Smooth muscle cell (in vitro differentiated cells): ENCODE data around the gene OR4D1. TPM values are rescaled to one million over a fixed set of nuclear protein-coding genes. Genes with fewer than 3 reads are reported as not detected.

Experiments used
- DNase-seq: peaks from one replicate; lab custom pipeline; 2025; ENCODE audit not compliant: unreplicated experiment; lab: John Stamatoyannopoulos, UW
- H2AFZ ChIP-seq: fragments of 200-600 bp; sonication (generic); 2 replicates; pipeline ENCODE4 v1.6.0; 2016; ENCODE audit warnings: antibody characterized with exemption, low read depth, mild to moderate bottlenecking
- H3F3A ChIP-seq: fragments of 200-600 bp; sonication (generic); 2 replicates; pipeline ENCODE4 v1.6.0; 2017; ENCODE audit warnings: antibody characterized with exemption, low read depth
- H3K27ac ChIP-seq: fragments of 200-600 bp; sonication (generic); 2 replicates; pipeline ENCODE4 v1.5.1; 2016; ENCODE audit warnings: low read depth, mild to moderate bottlenecking
- H3K27me3 ChIP-seq: fragments of 200-600 bp; sonication (generic); 2 replicates; pipeline ENCODE4 v1.6.1; 2016; ENCODE audit warnings: low read depth, mild to moderate bottlenecking
- H3K36me3 ChIP-seq: fragments of 200-600 bp; sonication (generic); 2 replicates; pipeline ENCODE4 v1.5.1; 2016; ENCODE audit warnings: low read depth
- H3K4me1 ChIP-seq: fragments of 200-600 bp; sonication (generic); 2 replicates; pipeline ENCODE4 v1.5.1; 2016; ENCODE audit warnings: low read depth
- H3K4me2 ChIP-seq: fragments of 200-600 bp; sonication (generic); 2 replicates; pipeline ENCODE4 v1.6.0; 2016; ENCODE audit warnings: mild to moderate bottlenecking
- H3K4me3 ChIP-seq: fragments of 200-600 bp; sonication (generic); 2 replicates; pipeline ENCODE4 v1.5.1; 2016; ENCODE audit warnings: mild to moderate bottlenecking
- H3K79me2 ChIP-seq: fragments of 200-600 bp; sonication (generic); 2 replicates; pipeline ENCODE4 v1.6.0; 2016; ENCODE audit warnings: low read depth, mild to moderate bottlenecking
- H3K9ac ChIP-seq: fragments of 200-600 bp; sonication (generic); 2 replicates; pipeline ENCODE4 v1.6.0; 2016; ENCODE audit warnings: low read depth
- H3K9me3 ChIP-seq: fragments of 200-600 bp; sonication (generic); replicated peaks from 2 replicates; pipeline ENCODE4 v1.5.1; 2016; ENCODE audit warnings: low read depth
- H4K20me1 ChIP-seq: fragments of 200-600 bp; sonication (generic); 2 replicates; pipeline ENCODE4 v1.6.0; 2016; ENCODE audit warnings: low read depth
- WGBS: methylation state at CpG from one replicate; pipeline ENCODE4 v1.1.7; 2016; ENCODE audit warnings: low lambda C conversion rate; 5-methylcytosine and 5-hydroxymethylcytosine counted together
- polyA plus RNA-seq: library from polyadenylated mRNA; unstranded; fragments of >200 nt; fragmentation: Nextera tagmentation; extraction: Ambion mirVana; gene quantifications from 2 replicates; pipeline ENCODE4 v1.2.1, GENCODE V29; 2016
- total RNA-seq: library from RNA; depleted of rRNA; stranded (reverse); fragments of >200 nt; gene quantifications from 2 replicates; pipeline ENCODE4 v1.2.3, GENCODE V29; 2014
- TF ChIP-seq, protein P1 (sequence below): fragments of 200-600 bp; sonication (generic); IDR thresholded peaks from 2 replicates; pipeline ENCODE4 v1.5.1; 2017; ENCODE audit warnings: borderline replicate concordance, mild to moderate bottlenecking, antibody characterized with exemption; ENCODE audit not compliant: insufficient read depth, poor library complexity, severe bottlenecking

The OR4D1 gene
- total and polyA plus RNA-seq, 2 experiments from 2014 or later, result not detected

DNA sequence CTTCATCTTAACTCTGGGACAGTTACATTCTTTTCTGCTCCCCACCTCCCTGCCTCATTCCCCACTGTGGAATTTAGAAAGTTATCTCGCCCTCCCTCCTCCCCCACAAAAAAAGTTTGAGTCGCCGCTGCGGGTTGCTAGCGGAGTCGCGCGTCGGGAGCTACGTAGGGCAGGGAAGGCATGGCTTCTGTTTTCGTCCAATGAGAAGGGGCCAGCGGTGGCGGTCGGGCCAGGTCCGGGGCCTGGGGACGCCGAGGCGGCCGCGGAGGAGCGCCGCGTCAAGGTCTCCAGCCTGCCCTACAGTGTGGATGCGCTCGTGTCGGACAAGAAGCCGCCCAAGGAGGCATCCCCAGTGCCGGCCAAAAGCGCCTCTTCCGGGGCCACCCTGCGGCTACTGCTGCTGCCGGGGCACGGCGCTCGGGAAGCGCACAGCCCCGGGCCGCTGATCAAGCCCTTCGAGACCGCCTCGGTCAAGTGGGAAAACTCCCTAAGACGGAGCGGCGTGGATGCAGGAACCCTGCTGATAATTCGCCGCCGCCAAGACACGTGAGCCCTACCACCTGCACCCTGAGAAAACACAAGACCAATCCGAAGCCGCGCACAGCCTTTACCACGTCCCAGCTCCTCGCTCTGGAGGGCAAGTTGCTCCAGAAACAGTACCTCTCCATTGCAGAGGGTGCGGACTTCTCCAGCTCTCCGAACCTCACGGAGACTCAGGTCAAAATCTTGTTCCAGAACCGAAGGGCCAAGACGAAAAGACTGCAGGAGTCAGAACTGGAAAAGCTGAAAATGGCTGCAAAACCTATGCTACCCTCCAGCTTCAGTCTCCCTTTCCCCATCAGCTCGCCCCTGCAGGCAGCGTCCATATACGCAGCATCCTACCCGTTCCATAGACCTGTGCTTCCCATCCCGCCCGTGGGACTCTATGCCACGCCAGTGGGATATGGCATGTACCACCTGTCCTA lies 8.9 kb downstream of the OR4D1 start:
- Histone ChIP-seq H3K4me3 (peak overlapping the region; percentile 46), H3K79me2 (no peaks in the 10 kb centered on the region), H3K4me2 (peak overlapping the region; percentile 87), H2AFZ (peak overlapping the region; percentile 66), H3K27ac (no peak overlapping the region), H3K9ac (no peak overlapping the region), H3K27me3 (peaks cover 98% of the 10 kb centered on the region), H3K4me1 (no peaks in the 10 kb centered on the region), H3F3A (no peaks in the 10 kb centered on the region), H3K36me3 (no peaks in the 10 kb centered on the region), H4K20me1 (no peaks in the 10 kb centered on the region), H3K9me3 (no peaks in the 10 kb centered on the region)
- 3% methylated on average over 58 of the region's 65 CpGs for WGBS
- DNase-seq, result no peak
- TF ChIP-seq, protein P1, sequence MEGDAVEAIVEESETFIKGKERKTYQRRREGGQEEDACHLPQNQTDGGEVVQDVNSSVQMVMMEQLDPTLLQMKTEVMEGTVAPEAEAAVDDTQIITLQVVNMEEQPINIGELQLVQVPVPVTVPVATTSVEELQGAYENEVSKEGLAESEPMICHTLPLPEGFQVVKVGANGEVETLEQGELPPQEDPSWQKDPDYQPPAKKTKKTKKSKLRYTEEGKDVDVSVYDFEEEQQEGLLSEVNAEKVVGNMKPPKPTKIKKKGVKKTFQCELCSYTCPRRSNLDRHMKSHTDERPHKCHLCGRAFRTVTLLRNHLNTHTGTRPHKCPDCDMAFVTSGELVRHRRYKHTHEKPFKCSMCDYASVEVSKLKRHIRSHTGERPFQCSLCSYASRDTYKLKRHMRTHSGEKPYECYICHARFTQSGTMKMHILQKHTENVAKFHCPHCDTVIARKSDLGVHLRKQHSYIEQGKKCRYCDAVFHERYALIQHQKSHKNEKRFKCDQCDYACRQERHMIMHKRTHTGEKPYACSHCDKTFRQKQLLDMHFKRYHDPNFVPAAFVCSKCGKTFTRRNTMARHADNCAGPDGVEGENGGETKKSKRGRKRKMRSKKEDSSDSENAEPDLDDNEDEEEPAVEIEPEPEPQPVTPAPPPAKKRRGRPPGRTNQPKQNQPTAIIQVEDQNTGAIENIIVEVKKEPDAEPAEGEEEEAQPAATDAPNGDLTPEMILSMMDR, result no peak

DNA sequence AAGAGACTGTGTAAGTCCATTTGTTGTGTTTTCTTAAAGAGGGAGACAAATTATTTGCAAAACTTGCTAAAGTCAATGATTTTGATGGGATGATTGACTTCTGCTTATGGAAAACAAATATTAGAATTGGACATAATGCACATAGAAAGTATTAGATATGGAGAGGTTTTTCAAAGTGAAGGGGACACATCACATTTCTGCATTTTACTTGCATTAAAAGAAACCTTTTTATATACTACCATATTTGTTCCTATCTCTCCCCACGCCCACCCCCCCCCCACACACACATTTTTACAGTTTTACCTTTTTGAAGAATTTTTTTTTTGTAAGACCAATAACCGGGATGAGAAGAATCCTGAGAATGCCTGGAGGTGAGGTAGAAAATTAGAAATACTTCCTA lies 10.0 kb downstream of the OR4D1 start:
- TF ChIP-seq, protein P1, result no peak
- Histone ChIP-seq H3K79me2 (no peaks in the 10 kb centered on the region), H3K27me3 (peaks cover 100% of the 10 kb centered on the region), H3K9ac (no peak overlapping the region), H3K4me3 (no peak overlapping the region), H4K20me1 (no peaks in the 10 kb centered on the region), H3K27ac (no peak overlapping the region), H3K36me3 (no peaks in the 10 kb centered on the region), H3K4me2 (no peak overlapping the region), H2AFZ (no peak overlapping the region), H3K9me3 (no peaks in the 10 kb centered on the region), H3F3A (no peaks in the 10 kb centered on the region), H3K4me1 (no peaks in the 10 kb centered on the region)
- whole genome bisulfite sequencing, result 80% methylated on average over 2 of the region's 2 CpGs
- DNase-seq, result no peak

DNA sequence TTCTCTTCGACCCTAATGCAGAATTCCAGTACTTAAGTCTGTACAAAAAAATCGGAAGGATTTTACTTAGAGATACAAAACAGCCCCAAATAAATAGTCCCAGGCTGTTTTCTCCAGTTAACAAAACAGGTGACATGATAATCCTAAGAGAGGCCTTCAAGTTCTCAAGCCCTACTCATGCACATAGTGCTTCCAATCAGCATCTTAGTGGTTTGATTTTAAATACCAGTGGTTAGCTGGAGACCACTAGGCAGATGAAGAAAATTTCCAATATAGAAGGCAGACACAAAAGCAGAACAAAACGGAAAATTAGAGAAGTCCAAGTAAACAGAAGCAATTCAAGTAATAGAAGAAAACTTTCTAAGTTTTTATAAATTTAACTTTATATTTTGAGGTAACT lies 13.4 kb downstream of the OR4D1 start:
- H2AFZ ChIP-seq, result no peak overlapping the region
- TF ChIP-seq, protein P1, result no peak
- H3K4me3 ChIP-seq, result no peak overlapping the region
- no peaks in the 10 kb centered on the region for H3K4me1 ChIP-seq
- no peak overlapping the region for H3K4me2 ChIP-seq
- no peaks in the 10 kb centered on the region for H3K79me2 ChIP-seq
- DNase-seq, result no peak
- H3F3A ChIP-seq, result no peaks in the 10 kb centered on the region
- no peaks in the 10 kb centered on the region for H4K20me1 ChIP-seq
- peaks cover 85% of the 10 kb centered on the region for H3K27me3 ChIP-seq
- no peaks in the 10 kb centered on the region for H3K9me3 ChIP-seq
- H3K9ac ChIP-seq, result no peak overlapping the region
- WGBS, result 81% methylated on average over 3 of the region's 3 CpGs
- H3K36me3 ChIP-seq, result no peaks in the 10 kb centered on the region
- H3K27ac ChIP-seq, result no peak overlapping the region

DNA sequence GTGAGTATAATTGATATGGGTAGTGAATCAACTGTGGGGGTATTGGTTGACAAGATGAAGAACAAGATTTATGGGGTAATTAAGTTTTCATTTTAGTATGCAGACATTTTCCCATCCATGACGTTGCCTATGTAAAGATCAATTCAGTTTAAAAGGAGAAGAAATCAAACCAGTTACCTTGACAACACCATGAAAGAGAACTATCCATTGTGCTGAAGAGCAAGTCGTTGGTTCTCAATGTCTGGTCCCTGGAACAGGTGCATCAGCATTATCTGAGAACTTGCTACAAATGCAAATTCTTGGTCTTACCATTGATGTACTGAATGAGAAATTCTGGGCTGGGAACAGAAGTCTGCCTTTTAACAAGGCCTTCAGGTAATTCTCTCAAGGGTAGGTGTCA lies 17.8 kb downstream of the OR4D1 start:
- H3K9me3 ChIP-seq, result no peaks in the 10 kb centered on the region
- H3K27ac ChIP-seq, result no peak overlapping the region
- no peak overlapping the region for H3K9ac ChIP-seq
- no peak overlapping the region for H3K4me2 ChIP-seq
- no peak for DNase-seq
- WGBS, result 33% methylated on average over 2 of the region's 2 CpGs
- H3F3A ChIP-seq, result no peaks in the 10 kb centered on the region
- H4K20me1 ChIP-seq, result no peaks in the 10 kb centered on the region
- no peaks in the 10 kb centered on the region for H3K79me2 ChIP-seq
- H3K4me3 ChIP-seq, result no peak overlapping the region
- no peaks in the 10 kb centered on the region for H3K36me3 ChIP-seq
- TF ChIP-seq, protein P1, result no peak
- no peaks in the 10 kb centered on the region for H3K4me1 ChIP-seq
- peaks cover 66% of the 10 kb centered on the region for H3K27me3 ChIP-seq
- H2AFZ ChIP-seq, result no peak overlapping the region
